Right lobe of liver (tissue), 6 donors: ENCODE measurements around the gene TUBB2B. TPM values are rescaled to one million over a fixed set of nuclear protein-coding genes. Genes with fewer than 3 reads are reported as not detected.

Experiments
- ATAC-seq, 4 donors: fragments of 200-7000 bp; cut with Tn5 transposase; one replicate each; pipeline ENCODE4 v1.9.1; 2020; ENCODE audit warnings: mild to moderate bottlenecking in 4 of 4, moderate library complexity in 4 of 4
- DNase-seq, 3 donors: peaks; one replicate each; pipeline ENCODE4 v3.0.0-alpha.2; 2020
- H3K27ac ChIP-seq, 3 donors: fragments of 200-600 bp; one replicate each; pipeline ENCODE4 v1.8.0; 2022
- H3K27me3 ChIP-seq, 2 donors: fragments of 200-600 bp; one replicate each; pipeline ENCODE4 v1.8.0; 2022
- H3K36me3 ChIP-seq, 4 donors: fragments of 200-600 bp; sonication (generic) in 1 of 4; one replicate each; pipeline versions ENCODE4 v1.5.1 to v1.8.0; 2017 to 2022; ENCODE audit warnings: control low read depth in 1 of 4
- H3K4me1 ChIP-seq, 4 donors: fragments of 200-600 bp; sonication (generic) in 1 of 4; one replicate each; pipeline versions ENCODE4 v1.5.1 to v1.8.0; 2017 to 2022; ENCODE audit warnings: control low read depth in 1 of 4
- H3K4me3 ChIP-seq, 3 donors: fragments of 200-600 bp; one replicate each; pipeline ENCODE4 v1.8.0; 2022
- H3K9me3 ChIP-seq, 4 donors: fragments of 200-600 bp; sonication (generic) in 1 of 4; one replicate each; pipeline versions ENCODE4 v1.5.1 to v1.8.0; 2017 to 2022; ENCODE audit warnings: control low read depth in 1 of 4
- CTCF ChIP-seq, 4 donors: fragments of 200-600 bp in 3 of 4; fragments of 450-650 bp in 1 of 4; IDR thresholded peaks; one replicate each; pipeline versions ENCODE4 v1.5.1 to v1.8.0; 2016 to 2022; ENCODE audit warnings: antibody characterized with exemption in 4 of 4, mild to moderate bottlenecking in 2 of 4
- POLR2A ChIP-seq: fragments of 450-650 bp; IDR thresholded peaks from one replicate; pipeline ENCODE4 v1.6.1; 2017; ENCODE audit warnings: antibody characterized with exemption, mild to moderate bottlenecking
- WGBS: methylation state at CpG from one replicate; pipeline ENCODE4 v1.1.6; 2018; ENCODE audit warnings: low coverage, low lambda C conversion rate; ENCODE audit not compliant: insufficient coverage; ENCODE audit errors: missing lambda C conversion rate; 5-methylcytosine and 5-hydroxymethylcytosine counted together
- intact Hi-C, 2 donors: fragments of 100-400 bp; cut with DNase I; formaldehyde crosslinking; loops; one replicate each; pipeline versions ENCODE4 v1.11.2 to v1.14.1; 2022
- total RNA-seq, 6 experiments: library from RNA; depleted of rRNA in 2 of 6; stranded (reverse); fragments of >200 nt in 2 of 6; fragmentation: NEBNext Ultra II Directional in 3 of 6; extraction: Animal tissue kit (Norgen Biotek cat#: 25700) in 3 of 6; gene quantifications; one replicate each; pipeline versions ENCODE4 v1.1.0 to v1.2.4, GENCODE V29; 2016 to 2023
- donor health status: DM: no; HTN: yes; CAD: no.
- donor health status: DM: no; HTN: no; CAD: no.
- donor health status: DM: no; HTN: no; CAD: no.
- donor health status: DM: no; HTN: yes; CAD: no.
- donor health status: DM: no; HTN: yes; CAD: no.

Gene TUBB2B
- total RNA-seq, 6 experiments from 2014 or later: 1.0 to 3.9 (median 2.5) TPM

GRCh38 chr6:3258201-3258600, 30.7 kb upstream of the TUBB2B start:
- DNase-seq: no peak
- Histone ChIP-seq H3K27ac (no peak overlapping the region), H3K4me1 (peaks cover 0 to 15% (median 7%) of the 10 kb centered on the region in 4 donors), H3K9me3 (no peaks in the 10 kb centered on the region), H3K27me3 (no peaks in the 10 kb centered on the region), H3K4me3 (peak overlapping the region; percentile 94 to 98 (median 97)), H3K36me3 (no peaks in the 10 kb centered on the region)
- ATAC-seq: no peak
- no peak for TF ChIP-seq CTCF (IDR thresholded peaks at IDR 0.05)
- no peak for TF ChIP-seq POLR2A
- intact Hi-C loops: loop anchor here in 1 of 2 donors (10.0 kb wide), 1 partner anchor 133 kb away; no protein-coding TSS in a partner anchor
- 58% methylated on average over 12 of the region's 12 CpGs for WGBS

- Histone ChIP-seq H3K36me3 (no peaks in the 10 kb centered on the region), H3K27me3 (no peaks in the 10 kb centered on the region), H3K27ac (no peak overlapping the region), H3K9me3 (no peaks in the 10 kb centered on the region), H3K4me1 (no peaks in the 10 kb centered on the region), H3K4me3 (no peak overlapping the region)
- no peak for TF ChIP-seq POLR2A
- TF ChIP-seq CTCF (IDR thresholded peaks at IDR 0.05): no peak
- no peak for DNase-seq
- intact Hi-C loops: loop anchor here (5.0 to 10.0 kb wide), 2 partner anchors 126 to 129 kb away; no protein-coding TSS in a partner anchor
- no peak for ATAC-seq
- WGBS: 96% methylated on average over 23 of the region's 40 CpGs
These were observed 26.1 kb upstream of the TUBB2B start for GRCh38 chr6:3253597-3253961.

GRCh38 chr6:3252861-3253596, 25.6 kb upstream of the TUBB2B start:
- no peak overlapping the region for H3K27ac ChIP-seq
- no peaks in the 10 kb centered on the region for H3K36me3 ChIP-seq
- H3K27me3 ChIP-seq: no peaks in the 10 kb centered on the region
- TF ChIP-seq POLR2A (no peak), CTCF (IDR thresholded peaks at IDR 0.05) (no peak)
- intact Hi-C loops: loop anchor here (5.0 to 10.0 kb wide), 2 partner anchors 126 to 128 kb away; no protein-coding TSS in a partner anchor
- ATAC-seq (no peak), DNase-seq (no peak)
- no peak overlapping the region for H3K4me3 ChIP-seq
- H3K4me1 ChIP-seq: no peaks in the 10 kb centered on the region
- no peaks in the 10 kb centered on the region for H3K9me3 ChIP-seq
- 94% methylated on average over 8 of the region's 22 CpGs for WGBS

- no peak for TF ChIP-seq POLR2A
- TF ChIP-seq CTCF (IDR thresholded peaks at IDR 0.05): no peak
- Histone ChIP-seq H3K36me3 (no peaks in the 10 kb centered on the region), H3K27ac (no peak overlapping the region), H3K9me3 (no peaks in the 10 kb centered on the region), H3K4me3 (no peak overlapping the region), H3K27me3 (no peaks in the 10 kb centered on the region), H3K4me1 (no peaks in the 10 kb centered on the region)
- ATAC-seq (no peak), DNase-seq (no peak)
- 96% methylated on average over 4 of the region's 10 CpGs for WGBS
- intact Hi-C loops: loop anchor here (5.0 to 10.0 kb wide), 2 partner anchors 125 to 128 kb away; no protein-coding TSS in a partner anchor
These were observed 24.9 kb upstream of the TUBB2B start for GRCh38 chr6:3252369-3252768.
